GM21723 (cell line): ENCODE results near the gene OSBPL2.
A peak's percentile ranks its signal among the peaks of the same experiment; 100 is the strongest.

Experiments used
- ATAC-seq: cut with Tn5 transposase; IDR thresholded peaks from one replicate; pipeline ENCODE4 v1.9.1; 2021; ENCODE audit warnings: mild to moderate bottlenecking, moderate library complexity; ENCODE audit not compliant: unreplicated experiment

OSBPL2 gene

DNA sequence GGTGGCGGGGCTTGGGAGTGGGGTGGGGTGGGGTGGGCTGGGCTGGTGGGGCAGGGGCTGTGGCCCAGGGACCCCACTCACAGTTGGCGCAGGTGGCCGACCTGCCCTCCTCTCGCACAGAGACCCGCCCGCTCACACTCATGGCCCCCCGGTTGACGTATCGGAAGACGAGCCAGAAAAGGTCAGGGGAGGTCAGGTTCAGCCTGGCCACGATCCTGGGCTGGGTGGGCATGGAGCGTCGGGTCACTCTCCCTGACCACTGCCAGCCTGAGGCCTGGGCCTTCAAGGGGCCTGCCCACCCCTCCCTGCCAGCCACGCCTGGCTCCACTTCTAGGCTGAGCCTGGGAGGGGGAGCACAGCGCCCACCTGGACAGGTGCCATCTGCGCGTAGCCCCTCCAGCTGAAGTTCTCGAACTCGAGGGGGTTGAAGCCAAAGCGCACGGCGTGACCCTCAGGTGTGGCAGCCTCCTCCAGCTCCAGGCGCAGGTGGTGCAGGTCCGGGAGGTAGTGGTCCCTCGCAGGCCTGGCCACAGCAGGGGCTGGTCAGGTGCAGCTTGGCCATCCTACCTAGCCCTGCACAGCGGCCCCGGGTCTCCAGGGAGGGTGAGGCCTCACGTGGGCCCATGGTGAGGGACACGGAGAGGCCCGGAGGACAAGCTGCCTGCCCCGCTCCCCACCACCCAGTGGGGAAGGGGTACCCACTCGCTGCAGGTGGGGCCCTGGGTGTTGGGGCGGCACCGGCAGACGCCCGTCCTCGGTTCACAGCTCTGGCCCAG is 95.7 kb downstream of the OSBPL2 start:
- ATAC-seq, result no peak

DNA sequence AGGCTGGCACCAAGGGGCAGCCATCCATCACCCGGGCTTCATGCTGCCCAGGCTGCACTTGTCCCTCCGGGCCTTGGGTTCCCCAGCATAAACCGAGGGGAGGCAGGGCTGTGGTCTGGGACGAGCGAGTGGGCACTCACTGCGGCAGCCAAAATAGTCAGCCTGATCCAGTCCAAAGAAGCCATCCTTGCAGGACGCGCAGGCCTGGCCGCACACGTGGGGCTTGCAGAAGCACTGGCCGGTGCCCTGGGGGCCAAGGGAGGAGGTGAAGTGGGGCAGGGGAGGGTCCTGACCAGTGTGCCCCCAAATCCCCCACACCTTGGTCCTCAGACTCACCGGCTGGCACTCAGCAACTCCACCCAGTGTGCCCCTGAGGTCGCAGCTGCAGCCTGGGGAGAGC is 96.6 kb downstream of the OSBPL2 start:
- no peak for ATAC-seq

DNA sequence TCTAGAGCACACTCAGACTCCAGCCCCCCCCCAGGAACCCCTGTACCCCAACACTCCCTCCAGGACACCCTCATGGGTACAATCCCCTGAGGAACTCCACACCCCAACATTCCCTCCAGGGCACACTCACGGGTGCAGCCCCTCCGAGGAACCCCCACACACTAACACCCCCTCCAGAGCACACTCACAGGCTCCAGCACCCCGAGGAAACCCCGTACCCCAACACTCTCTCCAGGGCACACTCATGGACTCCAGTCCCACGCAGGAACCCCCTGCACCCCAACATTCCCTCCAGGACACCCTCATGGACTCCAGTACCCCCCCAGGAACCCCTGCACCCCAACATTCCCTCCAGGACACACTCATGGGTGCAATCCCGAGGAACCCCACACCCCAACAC is 97.2 kb downstream of the OSBPL2 start:
- ATAC-seq, result no peak

DNA sequence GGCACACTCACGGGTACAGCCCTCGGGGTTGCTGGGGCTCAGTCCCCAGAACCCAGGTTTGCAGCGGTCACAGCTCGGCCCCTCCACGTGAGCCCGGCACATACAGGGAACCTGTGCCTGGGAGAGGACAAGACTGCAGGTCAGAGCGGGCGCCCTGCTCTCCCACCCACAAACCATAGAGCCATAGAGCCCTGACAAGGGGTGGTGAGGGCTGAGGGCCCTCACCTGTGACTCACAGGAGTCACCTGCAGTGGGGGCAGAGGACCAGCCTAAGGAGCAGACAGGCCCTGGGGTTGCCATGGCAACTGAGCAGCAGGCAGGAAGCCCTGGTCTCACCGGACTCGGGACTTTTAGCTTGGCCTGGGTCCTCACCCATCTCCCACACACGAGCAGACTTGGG is 98.0 kb downstream of the OSBPL2 start:
- ATAC-seq, result no peak

DNA sequence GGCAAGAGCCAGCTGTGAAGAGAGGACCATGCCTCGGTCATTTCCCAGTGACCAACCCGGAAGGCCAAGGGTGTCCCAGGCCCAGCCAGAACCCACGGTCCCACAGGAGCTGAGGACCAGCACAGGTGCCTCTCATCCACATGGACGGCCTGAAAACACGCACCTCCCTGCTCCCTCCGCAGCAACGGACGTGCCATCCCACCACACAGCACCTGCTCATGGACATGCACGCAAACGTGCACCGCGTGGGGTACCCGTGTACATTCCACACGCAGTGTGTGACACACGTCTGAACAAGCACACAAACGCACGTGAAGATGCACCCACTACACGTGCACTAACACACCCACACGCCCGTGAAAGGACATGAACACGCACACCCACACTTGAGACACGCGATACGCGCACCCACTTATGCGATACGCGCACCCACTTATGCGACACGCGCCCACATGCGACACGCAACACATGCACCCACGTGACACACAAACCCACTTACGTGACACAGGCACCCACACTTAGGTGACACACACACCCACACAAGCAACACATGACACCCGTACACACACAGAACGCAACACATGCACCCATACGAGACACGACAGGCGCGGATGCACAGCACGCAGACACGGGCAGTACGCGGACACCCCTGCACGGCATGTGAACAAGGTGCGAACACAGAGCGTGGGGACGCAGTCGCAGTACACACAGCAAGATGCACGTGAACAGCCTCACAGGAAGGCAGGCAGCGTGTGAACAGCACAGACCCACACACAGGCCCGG is 98.6 kb downstream of the OSBPL2 start:
- ATAC-seq, result no peak

DNA sequence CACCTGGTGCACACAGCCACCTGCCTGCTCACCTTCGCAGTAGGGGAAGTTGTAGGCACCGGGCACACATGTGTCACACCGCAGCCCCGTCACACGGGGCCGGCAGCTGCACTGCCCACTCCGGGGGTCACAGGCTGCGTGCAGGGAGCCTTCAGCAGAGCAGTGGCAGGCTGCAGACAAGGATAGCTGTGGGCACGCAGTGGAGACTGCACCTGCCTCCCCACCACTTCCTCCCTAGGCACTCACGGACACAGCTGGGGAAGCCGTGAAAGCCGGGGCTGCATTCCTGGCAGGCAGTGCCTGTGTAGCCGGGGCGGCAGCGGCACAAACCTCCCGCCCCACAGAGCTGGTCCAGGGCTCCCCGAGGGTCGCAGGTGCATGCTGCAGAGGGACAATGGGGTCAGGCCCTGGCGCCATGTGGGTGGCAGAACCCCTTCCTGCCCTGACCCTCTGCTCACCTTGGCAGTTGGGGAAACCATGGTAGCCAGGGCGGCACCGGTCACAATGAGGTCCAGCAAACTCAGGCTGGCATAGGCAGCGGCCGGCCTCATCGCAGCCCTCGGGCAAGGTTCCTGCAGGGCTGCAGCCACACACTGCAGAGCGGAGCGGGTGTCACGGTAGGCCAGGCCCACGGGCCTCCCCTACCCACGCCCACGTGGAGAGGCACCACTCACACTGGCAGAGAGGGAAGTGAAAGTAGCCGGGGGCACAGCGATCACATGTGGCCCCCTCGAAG is 99.4 kb downstream of the OSBPL2 start:
- ATAC-seq, result no peak

DNA sequence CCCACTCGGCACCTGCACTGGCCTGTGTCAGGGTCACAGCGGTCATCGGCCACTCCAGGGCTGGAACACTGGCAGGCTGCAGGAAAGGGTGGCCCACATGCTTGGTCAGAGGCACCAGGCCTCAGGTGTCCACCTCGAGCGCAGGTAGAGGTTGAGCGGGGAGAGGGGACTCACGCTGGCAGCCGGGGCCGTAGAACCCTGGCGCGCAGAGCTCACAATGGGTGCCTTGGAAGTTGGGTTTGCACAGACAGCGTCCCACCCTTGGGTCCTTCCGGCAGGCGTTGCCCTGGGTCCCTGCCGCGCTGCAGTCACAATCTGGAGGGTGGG is 99.9 kb downstream of the OSBPL2 start:
- ATAC-seq, result no peak

DNA sequence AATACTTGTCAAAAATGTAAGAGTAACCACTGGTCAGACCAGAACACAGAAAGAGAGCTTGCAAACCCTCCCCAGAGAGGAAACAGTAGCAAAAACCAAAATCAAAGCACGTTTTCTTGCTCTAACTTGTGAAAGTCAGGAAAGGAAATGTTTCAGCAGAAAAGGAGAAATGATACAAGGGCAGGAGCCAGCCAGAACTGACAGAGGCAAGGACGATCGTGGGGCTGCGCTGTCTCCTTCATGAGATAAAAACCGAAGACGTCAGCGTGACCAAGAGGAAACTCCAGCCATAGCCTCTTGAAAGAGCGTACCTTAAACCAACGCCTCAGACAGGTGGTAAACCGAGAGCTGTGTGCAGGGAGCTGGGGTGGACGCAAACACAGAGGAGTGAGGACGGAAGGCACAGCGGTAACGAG is 101.3 kb downstream of the OSBPL2 start:
- peak; percentile 78 for ATAC-seq

DNA sequence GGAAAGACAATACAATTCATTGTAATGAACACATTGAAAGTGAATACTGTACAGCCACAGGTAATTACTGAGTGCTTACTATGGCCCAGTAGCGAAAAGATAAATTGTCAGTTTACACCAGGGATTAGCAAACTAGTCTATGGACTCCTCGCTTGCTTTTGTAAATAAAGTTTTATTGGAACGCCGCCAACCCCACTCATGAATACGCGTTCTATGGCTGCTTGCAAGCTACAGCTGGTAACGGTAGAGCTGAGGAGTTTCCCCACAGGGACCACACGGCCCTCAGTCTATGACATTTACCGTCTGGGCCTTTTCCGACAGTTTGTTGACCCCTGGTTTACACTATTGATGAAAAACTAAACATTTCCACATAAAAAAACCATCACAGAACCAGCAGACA is 104.6 kb downstream of the OSBPL2 start:
- no peak for ATAC-seq

DNA sequence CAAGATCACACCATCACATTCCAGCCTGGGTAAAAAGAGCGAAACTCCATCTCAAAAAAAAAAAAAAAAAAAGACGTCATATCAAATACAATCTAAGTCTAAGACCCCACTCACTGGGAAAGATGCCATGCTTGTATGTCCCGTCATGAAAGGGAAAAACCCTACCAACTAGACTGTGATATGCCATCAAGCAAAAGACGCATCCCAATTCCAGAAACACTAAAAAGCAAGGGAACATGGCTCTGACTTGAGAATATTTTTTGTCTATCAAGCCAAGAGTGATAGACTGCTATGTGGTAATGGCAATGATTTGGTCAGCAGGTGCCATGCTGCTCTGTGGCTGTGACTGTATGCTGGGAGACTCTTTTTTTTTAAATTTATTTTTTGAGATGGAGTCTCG is 105.8 kb downstream of the OSBPL2 start:
- no peak for ATAC-seq

DNA sequence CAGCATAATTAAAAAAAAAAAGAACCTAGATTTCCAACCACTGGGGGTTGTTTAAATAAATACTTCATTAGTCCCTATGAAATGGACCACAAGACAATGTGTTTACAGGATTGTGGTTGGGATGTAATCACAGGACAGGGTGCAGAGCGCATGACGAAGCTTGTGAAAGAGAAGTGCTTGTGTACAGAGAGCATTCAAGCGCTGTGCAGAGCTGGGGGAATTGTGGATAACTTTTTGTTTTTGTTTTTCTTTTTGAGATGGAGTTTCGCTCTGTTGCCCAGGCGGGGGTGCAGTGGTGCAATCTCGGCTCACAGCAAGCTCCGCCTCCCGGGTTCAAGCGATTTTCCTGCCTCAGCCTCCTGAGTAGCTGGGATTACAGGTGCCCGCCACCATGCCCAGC is 106.5 kb downstream of the OSBPL2 start:
- no peak for ATAC-seq
